ENCODE data around the gene C1orf50.

Gene C1orf50

DNA sequence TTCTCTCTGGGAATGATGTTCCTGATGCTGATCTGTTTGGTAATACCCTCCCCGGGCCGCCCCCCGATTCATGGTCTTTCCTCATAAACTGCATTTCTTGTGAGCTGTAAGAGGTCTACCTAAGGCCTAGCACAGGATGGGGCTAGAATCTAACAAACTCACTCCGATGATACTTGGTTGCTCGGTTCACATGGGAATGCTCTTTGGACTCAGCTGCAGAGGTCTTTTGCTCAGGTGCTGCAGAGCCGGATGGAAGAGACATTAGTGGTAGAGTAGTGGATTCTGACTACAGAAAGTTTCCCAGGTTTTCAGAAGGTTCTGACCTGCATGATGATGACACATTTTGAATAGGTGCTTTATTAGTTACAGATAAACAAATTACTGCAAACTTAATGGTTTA, 9.5 kb downstream of the C1orf50 start:
- H3K27ac ChIP-seq (ENCODE audit: low read length, poor library complexity, severe bottlenecking) = no peak overlapping the region
- no peak overlapping the region for H4K8ac ChIP-seq (ENCODE audit: low read length)
- H2BK120ac ChIP-seq (ENCODE audit: low read depth, low read length) = no peak overlapping the region
- H2BK5ac ChIP-seq (ENCODE audit: low read depth, low read length, poor library complexity, severe bottlenecking) = no peak overlapping the region
- no peaks in the 10 kb centered on the region for H3K9me3 ChIP-seq (ENCODE audit: control insufficient read depth, low read length)
- WGBS = 97% methylated on average over 6 of the region's 6 CpGs
- no peak overlapping the region for H2BK15ac ChIP-seq (ENCODE audit: low read depth, poor library complexity, severe bottlenecking)
- H3K27me3 ChIP-seq (ENCODE audit: control insufficient read depth in 1 of 2, insufficient read depth in 1 of 2, low read length in 2 of 2) = no peaks in the 10 kb centered on the region
- no peak overlapping the region for H4K91ac ChIP-seq (ENCODE audit: low read length)
- H3K9ac ChIP-seq (ENCODE audit: low read length) = no peak overlapping the region
- H3K18ac ChIP-seq (ENCODE audit: low read depth in 1 of 2, low read length in 2 of 2) = no peak overlapping the region
- H2AK5ac ChIP-seq (ENCODE audit: low read length, severe bottlenecking) = no peak overlapping the region
- H2AFZ ChIP-seq (ENCODE audit: low read depth, low read length) = no peak overlapping the region
- no peak overlapping the region for H3K4me2 ChIP-seq (ENCODE audit: low read length, poor library complexity, severe bottlenecking)
- no peak overlapping the region for H3K4ac ChIP-seq (ENCODE audit: low read depth in 1 of 2, low read length in 2 of 2)
- no peak overlapping the region for H3K4me3 ChIP-seq (ENCODE audit: insufficient read depth in 1 of 2, low read depth in 1 of 2, low read length in 2 of 2)
- H3K36me3 ChIP-seq (ENCODE audit: control insufficient read depth in 1 of 2, insufficient read depth in 2 of 2, low read depth in 1 of 2, low read length in 2 of 2) = peaks cover 18 to 73% of the 10 kb centered on the region in 2 experiments
- H3K14ac ChIP-seq (ENCODE audit: low read length in 2 of 2) = no peak overlapping the region
- H3K79me1 ChIP-seq (replicated peaks; ENCODE audit: low read length, poor library complexity, severe bottlenecking) = peaks cover 20% of the 10 kb centered on the region
- no peak overlapping the region for H2BK12ac ChIP-seq (ENCODE audit: low read length in 2 of 2)
- no peak overlapping the region for H3K23ac ChIP-seq (ENCODE audit: low read length in 2 of 2)
- no peak for DNase-seq
- H3K4me1 ChIP-seq (ENCODE audit: control insufficient read depth, insufficient read depth, low read depth, low read length) = no peaks in the 10 kb centered on the region

DNA sequence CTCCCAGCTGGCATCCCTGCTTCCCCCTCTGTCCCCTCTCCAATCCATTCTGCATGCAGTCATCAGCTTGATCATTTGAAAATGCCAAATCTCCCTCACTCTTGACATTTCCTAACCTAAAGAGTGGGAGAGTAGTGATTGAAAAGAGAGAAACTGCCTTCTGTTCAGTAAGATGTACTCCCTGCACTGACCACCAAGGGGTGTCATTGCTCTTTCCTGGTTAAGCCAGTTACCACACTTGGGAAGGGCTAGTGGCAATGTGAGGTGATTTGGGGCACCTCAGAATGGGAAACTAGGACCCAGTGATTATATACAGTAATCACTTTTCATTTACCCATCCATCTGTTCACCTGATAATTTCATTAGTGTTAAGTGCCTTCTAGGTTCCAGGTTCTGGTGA, 10.8 kb downstream of the C1orf50 start:
- no peak overlapping the region for H3K23ac ChIP-seq (ENCODE audit: low read length in 2 of 2)
- H2AFZ ChIP-seq (ENCODE audit: low read depth, low read length) = no peak overlapping the region
- H3K4me3 ChIP-seq (ENCODE audit: insufficient read depth in 1 of 2, low read depth in 1 of 2, low read length in 2 of 2) = no peak overlapping the region
- H4K91ac ChIP-seq (ENCODE audit: low read length) = no peak overlapping the region
- no peak overlapping the region for H3K18ac ChIP-seq (ENCODE audit: low read depth in 1 of 2, low read length in 2 of 2)
- H3K4me2 ChIP-seq (ENCODE audit: low read length, poor library complexity, severe bottlenecking) = no peak overlapping the region
- no peak overlapping the region for H2AK5ac ChIP-seq (ENCODE audit: low read length, severe bottlenecking)
- H4K8ac ChIP-seq (ENCODE audit: low read length) = no peak overlapping the region
- peak; percentile 47 for DNase-seq
- H2BK12ac ChIP-seq (ENCODE audit: low read length in 2 of 2) = no peak overlapping the region
- H3K36me3 ChIP-seq (ENCODE audit: control insufficient read depth in 1 of 2, insufficient read depth in 2 of 2, low read depth in 1 of 2, low read length in 2 of 2) = peaks cover 21 to 78% of the 10 kb centered on the region in 2 experiments
- H3K4ac ChIP-seq (ENCODE audit: low read depth in 1 of 2, low read length in 2 of 2) = no peak overlapping the region
- H3K9me3 ChIP-seq (ENCODE audit: control insufficient read depth, low read length) = no peaks in the 10 kb centered on the region
- H3K27ac ChIP-seq (ENCODE audit: low read length, poor library complexity, severe bottlenecking) = no peak overlapping the region
- H3K79me1 ChIP-seq (replicated peaks; ENCODE audit: low read length, poor library complexity, severe bottlenecking) = peaks cover 15% of the 10 kb centered on the region
- no peaks in the 10 kb centered on the region for H3K4me1 ChIP-seq (ENCODE audit: control insufficient read depth, insufficient read depth, low read depth, low read length)
- no peaks in the 10 kb centered on the region for H3K27me3 ChIP-seq (ENCODE audit: control insufficient read depth in 1 of 2, insufficient read depth in 1 of 2, low read length in 2 of 2)
- H3K14ac ChIP-seq (ENCODE audit: low read length in 2 of 2) = no peak overlapping the region
- no peak overlapping the region for H2BK5ac ChIP-seq (ENCODE audit: low read depth, low read length, poor library complexity, severe bottlenecking)
- H3K9ac ChIP-seq (ENCODE audit: low read length) = no peak overlapping the region
- H2BK15ac ChIP-seq (ENCODE audit: low read depth, poor library complexity, severe bottlenecking) = no peak overlapping the region
- no peak overlapping the region for H2BK120ac ChIP-seq (ENCODE audit: low read depth, low read length)

DNA sequence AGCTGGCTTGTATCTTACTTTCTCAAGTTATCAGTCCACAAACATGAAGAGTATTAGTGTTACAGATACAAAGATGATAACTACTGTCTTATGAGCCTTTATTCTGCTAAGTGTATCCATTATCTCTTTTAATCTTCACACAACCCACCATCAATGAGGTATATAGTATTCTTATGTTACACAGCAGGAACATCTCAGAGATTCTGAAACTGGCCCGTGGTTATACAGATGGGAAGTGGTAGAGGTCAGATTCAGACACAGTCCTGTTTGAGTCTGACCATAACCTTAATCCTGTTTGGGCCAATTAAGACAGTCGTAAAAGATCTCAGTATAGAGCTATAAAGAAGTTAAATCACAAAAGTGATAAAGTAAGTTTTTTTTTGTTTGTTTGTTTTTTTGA, 12.7 kb downstream of the C1orf50 start:
- Histone ChIP-seq H3K18ac (ENCODE audit: low read depth in 1 of 2, low read length in 2 of 2) (no peak overlapping the region), H3K36me3 (ENCODE audit: control insufficient read depth in 1 of 2, insufficient read depth in 2 of 2, low read depth in 1 of 2, low read length in 2 of 2) (peaks cover 30 to 70% of the 10 kb centered on the region in 2 experiments), H3K27me3 (ENCODE audit: control insufficient read depth in 1 of 2, insufficient read depth in 1 of 2, low read length in 2 of 2) (no peaks in the 10 kb centered on the region), H2BK120ac (ENCODE audit: low read depth, low read length) (no peak overlapping the region), H3K9me3 (ENCODE audit: control insufficient read depth, low read length) (no peaks in the 10 kb centered on the region), H4K8ac (ENCODE audit: low read length) (no peak overlapping the region), H2BK12ac (ENCODE audit: low read length in 2 of 2) (no peak overlapping the region), H3K79me1 (replicated peaks; ENCODE audit: low read length, poor library complexity, severe bottlenecking) (peaks cover 15% of the 10 kb centered on the region), H2AK5ac (ENCODE audit: low read length, severe bottlenecking) (no peak overlapping the region), H3K4me1 (ENCODE audit: control insufficient read depth, insufficient read depth, low read depth, low read length) (no peaks in the 10 kb centered on the region), H3K27ac (ENCODE audit: low read length, poor library complexity, severe bottlenecking) (no peak overlapping the region), H2AFZ (ENCODE audit: low read depth, low read length) (no peak overlapping the region), H3K4me3 (ENCODE audit: insufficient read depth in 1 of 2, low read depth in 1 of 2, low read length in 2 of 2) (no peak overlapping the region), H2BK5ac (ENCODE audit: low read depth, low read length, poor library complexity, severe bottlenecking) (no peak overlapping the region), H3K9ac (ENCODE audit: low read length) (no peak overlapping the region), H2BK15ac (ENCODE audit: low read depth, poor library complexity, severe bottlenecking) (no peak overlapping the region), H4K91ac (ENCODE audit: low read length) (no peak overlapping the region), H3K4me2 (ENCODE audit: low read length, poor library complexity, severe bottlenecking) (no peak overlapping the region), H3K4ac (ENCODE audit: low read depth in 1 of 2, low read length in 2 of 2) (no peak overlapping the region), H3K14ac (ENCODE audit: low read length in 2 of 2) (no peak overlapping the region), H3K23ac (ENCODE audit: low read length in 2 of 2) (no peak overlapping the region)
- 87% methylated on average over 2 of the region's 2 CpGs for WGBS
- no peak for DNase-seq

- 100% methylated on average over 1 of the region's 1 CpG for WGBS
- no peak overlapping the region for H3K23ac ChIP-seq (ENCODE audit: low read length in 2 of 2)
- H4K91ac ChIP-seq (ENCODE audit: low read length) = no peak overlapping the region
- no peak overlapping the region for H3K4me3 ChIP-seq (ENCODE audit: insufficient read depth in 1 of 2, low read depth in 1 of 2, low read length in 2 of 2)
- H3K27ac ChIP-seq (ENCODE audit: low read length, poor library complexity, severe bottlenecking) = no peak overlapping the region
- H3K36me3 ChIP-seq (ENCODE audit: control insufficient read depth in 1 of 2, insufficient read depth in 2 of 2, low read depth in 1 of 2, low read length in 2 of 2) = peaks cover 31 to 66% of the 10 kb centered on the region in 2 experiments
- no peaks in the 10 kb centered on the region for H3K4me1 ChIP-seq (ENCODE audit: control insufficient read depth, insufficient read depth, low read depth, low read length)
- H3K9me3 ChIP-seq (ENCODE audit: control insufficient read depth, low read length) = no peaks in the 10 kb centered on the region
- no peak overlapping the region for H3K14ac ChIP-seq (ENCODE audit: low read length in 2 of 2)
- no peak overlapping the region for H3K4me2 ChIP-seq (ENCODE audit: low read length, poor library complexity, severe bottlenecking)
- H4K8ac ChIP-seq (ENCODE audit: low read length) = no peak overlapping the region
- H3K4ac ChIP-seq (ENCODE audit: low read depth in 1 of 2, low read length in 2 of 2) = no peak overlapping the region
- no peaks in the 10 kb centered on the region for H3K27me3 ChIP-seq (ENCODE audit: control insufficient read depth in 1 of 2, insufficient read depth in 1 of 2, low read length in 2 of 2)
- no peak overlapping the region for H2BK15ac ChIP-seq (ENCODE audit: low read depth, poor library complexity, severe bottlenecking)
- H2AFZ ChIP-seq (ENCODE audit: low read depth, low read length) = no peak overlapping the region
- no peak for DNase-seq
- H2BK120ac ChIP-seq (ENCODE audit: low read depth, low read length) = no peak overlapping the region
- H3K79me1 ChIP-seq (replicated peaks; ENCODE audit: low read length, poor library complexity, severe bottlenecking) = peaks cover 14% of the 10 kb centered on the region
- H2BK12ac ChIP-seq (ENCODE audit: low read length in 2 of 2) = no peak overlapping the region
- no peak overlapping the region for H2BK5ac ChIP-seq (ENCODE audit: low read depth, low read length, poor library complexity, severe bottlenecking)
- H2AK5ac ChIP-seq (ENCODE audit: low read length, severe bottlenecking) = no peak overlapping the region
- no peak overlapping the region for H3K9ac ChIP-seq (ENCODE audit: low read length)
- H3K18ac ChIP-seq (ENCODE audit: low read depth in 1 of 2, low read length in 2 of 2) = no peak overlapping the region
Measured at GRCh38 chr1:42780176-42780575, 13.1 kb downstream of the C1orf50 start.
